SK-N-SH treated with all-trans-retinoic acid at 6 μM for 48 hours (cell line): ENCODE data around the gene HAAO.

ENCODE experiments used
- ATAC-seq: fragments of 200-7000 bp; cut with Tn5 transposase; 3 replicates; pipeline ENCODE4 v1.9.1; 2020; ENCODE audit warnings: mild to moderate bottlenecking, moderate library complexity
- ARNTL ChIP-seq: fragments of 450-650 bp; formaldehyde crosslinking; IDR thresholded peaks from 2 replicates; pipeline ENCODE4 v1.5.0; 2020; ENCODE audit warnings: low read depth, mild to moderate bottlenecking, moderate library complexity, borderline replicate concordance
- BACH2 ChIP-seq: fragments of 250-450 bp; sonication (Bioruptor Pico); IDR thresholded peaks from 2 replicates; pipeline ENCODE4 v1.9.0; 2021; ENCODE audit warnings: mild to moderate bottlenecking, borderline replicate concordance
- CSDC2 ChIP-seq: fragments of 250-450 bp; sonication (Bioruptor Pico); IDR thresholded peaks from 2 replicates; pipeline ENCODE4 v1.5.0; 2020; ENCODE audit warnings: mild to moderate bottlenecking, moderate library complexity
- GLIS3 ChIP-seq: fragments of 250-450 bp; sonication (Bioruptor Pico); IDR thresholded peaks from 2 replicates; pipeline ENCODE4 v1.5.0; 2020; ENCODE audit warnings: mild to moderate bottlenecking, moderate library complexity
- ISL1 ChIP-seq: fragments of 250-450 bp; sonication (Bioruptor Pico); IDR thresholded peaks from 2 replicates; pipeline ENCODE4 v2.1.2; 2022; ENCODE audit warnings: mild to moderate bottlenecking, moderate library complexity
- OSR1 ChIP-seq: fragments of 250-450 bp; sonication (Bioruptor Pico); IDR thresholded peaks from 2 replicates; pipeline ENCODE4 v1.8.0; 2022; ENCODE audit warnings: moderate library complexity, mild to moderate bottlenecking, inconsistent platforms
- PPARA ChIP-seq: fragments of 250-450 bp; sonication (Bioruptor Pico); IDR thresholded peaks from 2 replicates; pipeline ENCODE4 v1.5.0; 2020; ENCODE audit warnings: mild to moderate bottlenecking, borderline replicate concordance
- RARB ChIP-seq: fragments of 250-450 bp; sonication (Bioruptor Pico); IDR thresholded peaks from 2 replicates; pipeline ENCODE4 v1.8.0; 2021; ENCODE audit warnings: mild to moderate bottlenecking, moderate library complexity
- SNAI2 ChIP-seq: fragments of 250-450 bp; sonication (Bioruptor Pico); IDR thresholded peaks from 2 replicates; pipeline ENCODE4 v1.5.0; 2020; ENCODE audit warnings: mild to moderate bottlenecking, moderate library complexity
- TOX ChIP-seq: fragments of 250-450 bp; sonication (Bioruptor Pico); IDR thresholded peaks from 2 replicates; pipeline ENCODE4 v1.8.0; 2021; ENCODE audit warnings: mild to moderate bottlenecking, moderate library complexity, borderline replicate concordance
- ZC3H10 ChIP-seq: fragments of 250-450 bp; sonication (Bioruptor Pico); IDR thresholded peaks from 2 replicates; pipeline ENCODE4 v1.5.1; 2021; ENCODE audit warnings: mild to moderate bottlenecking, moderate library complexity
- ZFP3 ChIP-seq: fragments of 250-450 bp; sonication (Bioruptor Pico); IDR thresholded peaks from 2 replicates; pipeline ENCODE4 v1.5.0; 2020; ENCODE audit warnings: mild to moderate bottlenecking, moderate library complexity
- ZFP30 ChIP-seq: fragments of 450-650 bp; formaldehyde crosslinking; IDR thresholded peaks from 2 replicates; pipeline ENCODE4 v1.5.0; 2022; ENCODE audit warnings: mild to moderate bottlenecking, moderate library complexity
- ZNF565 ChIP-seq: fragments of 450-650 bp; formaldehyde crosslinking; conservative IDR thresholded peaks from 2 replicates; pipeline ENCODE4 v1.5.0; 2020; ENCODE audit warnings: low read depth, mild to moderate bottlenecking, moderate library complexity
- ZNF70 ChIP-seq: fragments of 450-650 bp; formaldehyde crosslinking; IDR thresholded peaks from 2 replicates; pipeline ENCODE4 v1.5.0; 2020; ENCODE audit warnings: mild to moderate bottlenecking, moderate library complexity
- ZNF8 ChIP-seq: fragments of 450-650 bp; formaldehyde crosslinking; IDR thresholded peaks from 2 replicates; pipeline ENCODE4 v1.5.0; 2020; ENCODE audit warnings: mild to moderate bottlenecking, moderate library complexity
- TF ChIP-seq, protein P1 (sequence below): fragments of 250-450 bp; sonication (Bioruptor Pico); IDR thresholded peaks from 2 replicates; pipeline ENCODE4 v1.8.0; 2020; ENCODE audit warnings: mild to moderate bottlenecking, moderate library complexity, borderline replicate concordance
- TF ChIP-seq, protein P2 (sequence below): fragments of 250-450 bp; sonication (Bioruptor Pico); IDR thresholded peaks from 2 replicates; pipeline ENCODE4 v1.5.1; 2020; ENCODE audit warnings: low read depth, mild to moderate bottlenecking, moderate library complexity
- TF ChIP-seq, protein P3 (sequence below): fragments of 250-450 bp; sonication (Bioruptor Pico); IDR thresholded peaks from 2 replicates; pipeline ENCODE4 v1.5.0; 2020; ENCODE audit warnings: mild to moderate bottlenecking, moderate library complexity
- TF ChIP-seq, protein P4 (sequence below): fragments of 250-450 bp; sonication (Bioruptor Pico); IDR thresholded peaks from 2 replicates; pipeline ENCODE4 v1.5.1; 2021; ENCODE audit warnings: mild to moderate bottlenecking, moderate library complexity
- TF ChIP-seq, protein P5 (sequence below): fragments of 250-450 bp; sonication (Bioruptor Pico); IDR thresholded peaks from 2 replicates; pipeline ENCODE4 v1.8.0; 2021; ENCODE audit warnings: low read depth, mild to moderate bottlenecking, moderate library complexity, borderline replicate concordance

Gene HAAO

DNA sequence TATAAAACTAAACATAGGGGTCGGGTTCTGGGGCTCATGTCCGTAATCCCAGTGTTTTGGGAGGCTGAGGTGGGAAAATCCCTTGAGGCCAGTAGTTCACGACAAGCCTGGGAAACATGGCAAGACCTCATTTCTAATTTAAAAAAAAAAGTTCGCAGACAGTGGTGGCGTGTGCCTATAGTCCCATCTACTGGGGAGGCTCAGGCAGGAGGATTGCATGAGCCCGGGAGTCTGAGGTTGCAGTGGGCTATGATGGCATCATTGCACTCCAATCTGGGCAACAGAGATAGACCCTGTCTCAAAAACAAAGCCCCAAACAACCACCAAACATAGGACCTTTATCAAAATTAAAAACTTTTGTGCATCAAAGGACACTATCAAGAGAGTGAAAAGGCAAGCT lies 9.8 kb upstream of the HAAO start:
- ATAC-seq = no peak

DNA sequence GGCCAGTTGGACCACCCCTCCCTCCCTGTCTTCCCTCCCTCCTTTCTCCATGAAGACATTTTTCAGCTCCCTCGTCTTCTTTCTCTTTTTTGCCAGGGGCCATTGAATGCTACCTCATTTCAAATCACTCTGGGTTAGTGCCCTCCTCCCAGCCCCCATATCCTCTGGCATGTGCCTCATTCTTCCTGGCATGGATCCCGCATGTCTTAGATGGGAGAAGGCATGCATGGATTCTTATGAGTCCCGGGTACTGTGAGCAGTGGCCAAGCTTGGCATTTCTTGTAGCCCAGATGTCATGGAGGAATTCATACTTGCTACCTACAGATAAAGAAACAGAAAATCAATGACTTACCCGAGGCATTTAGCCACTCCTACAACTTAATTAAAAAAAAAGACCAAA lies 9.0 kb upstream of the HAAO start:
- TF ChIP-seq, protein P1, sequence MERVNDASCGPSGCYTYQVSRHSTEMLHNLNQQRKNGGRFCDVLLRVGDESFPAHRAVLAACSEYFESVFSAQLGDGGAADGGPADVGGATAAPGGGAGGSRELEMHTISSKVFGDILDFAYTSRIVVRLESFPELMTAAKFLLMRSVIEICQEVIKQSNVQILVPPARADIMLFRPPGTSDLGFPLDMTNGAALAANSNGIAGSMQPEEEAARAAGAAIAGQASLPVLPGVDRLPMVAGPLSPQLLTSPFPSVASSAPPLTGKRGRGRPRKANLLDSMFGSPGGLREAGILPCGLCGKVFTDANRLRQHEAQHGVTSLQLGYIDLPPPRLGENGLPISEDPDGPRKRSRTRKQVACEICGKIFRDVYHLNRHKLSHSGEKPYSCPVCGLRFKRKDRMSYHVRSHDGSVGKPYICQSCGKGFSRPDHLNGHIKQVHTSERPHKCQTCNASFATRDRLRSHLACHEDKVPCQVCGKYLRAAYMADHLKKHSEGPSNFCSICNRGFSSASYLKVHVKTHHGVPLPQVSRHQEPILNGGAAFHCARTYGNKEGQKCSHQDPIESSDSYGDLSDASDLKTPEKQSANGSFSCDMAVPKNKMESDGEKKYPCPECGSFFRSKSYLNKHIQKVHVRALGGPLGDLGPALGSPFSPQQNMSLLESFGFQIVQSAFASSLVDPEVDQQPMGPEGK (CRISPR knock-in tag) = no peak
- no peak for TF ChIP-seq ZFP30 (CRISPR knock-in tag)
- no peak for TF ChIP-seq ARNTL (CRISPR knock-in tag)
- TF ChIP-seq ZNF70 (CRISPR knock-in tag) = no peak
- TF ChIP-seq ZC3H10 (CRISPR knock-in tag) = no peak
- TF ChIP-seq, protein P2, sequence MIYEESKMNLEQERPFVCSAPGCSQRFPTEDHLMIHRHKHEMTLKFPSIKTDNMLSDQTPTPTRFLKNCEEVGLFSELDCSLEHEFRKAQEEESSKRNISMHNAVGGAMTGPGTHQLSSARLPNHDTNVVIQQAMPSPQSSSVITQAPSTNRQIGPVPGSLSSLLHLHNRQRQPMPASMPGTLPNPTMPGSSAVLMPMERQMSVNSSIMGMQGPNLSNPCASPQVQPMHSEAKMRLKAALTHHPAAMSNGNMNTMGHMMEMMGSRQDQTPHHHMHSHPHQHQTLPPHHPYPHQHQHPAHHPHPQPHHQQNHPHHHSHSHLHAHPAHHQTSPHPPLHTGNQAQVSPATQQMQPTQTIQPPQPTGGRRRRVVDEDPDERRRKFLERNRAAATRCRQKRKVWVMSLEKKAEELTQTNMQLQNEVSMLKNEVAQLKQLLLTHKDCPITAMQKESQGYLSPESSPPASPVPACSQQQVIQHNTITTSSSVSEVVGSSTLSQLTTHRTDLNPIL (CRISPR knock-in tag) = no peak
- no peak for TF ChIP-seq BACH2 (CRISPR knock-in tag)
- TF ChIP-seq, protein P3, sequence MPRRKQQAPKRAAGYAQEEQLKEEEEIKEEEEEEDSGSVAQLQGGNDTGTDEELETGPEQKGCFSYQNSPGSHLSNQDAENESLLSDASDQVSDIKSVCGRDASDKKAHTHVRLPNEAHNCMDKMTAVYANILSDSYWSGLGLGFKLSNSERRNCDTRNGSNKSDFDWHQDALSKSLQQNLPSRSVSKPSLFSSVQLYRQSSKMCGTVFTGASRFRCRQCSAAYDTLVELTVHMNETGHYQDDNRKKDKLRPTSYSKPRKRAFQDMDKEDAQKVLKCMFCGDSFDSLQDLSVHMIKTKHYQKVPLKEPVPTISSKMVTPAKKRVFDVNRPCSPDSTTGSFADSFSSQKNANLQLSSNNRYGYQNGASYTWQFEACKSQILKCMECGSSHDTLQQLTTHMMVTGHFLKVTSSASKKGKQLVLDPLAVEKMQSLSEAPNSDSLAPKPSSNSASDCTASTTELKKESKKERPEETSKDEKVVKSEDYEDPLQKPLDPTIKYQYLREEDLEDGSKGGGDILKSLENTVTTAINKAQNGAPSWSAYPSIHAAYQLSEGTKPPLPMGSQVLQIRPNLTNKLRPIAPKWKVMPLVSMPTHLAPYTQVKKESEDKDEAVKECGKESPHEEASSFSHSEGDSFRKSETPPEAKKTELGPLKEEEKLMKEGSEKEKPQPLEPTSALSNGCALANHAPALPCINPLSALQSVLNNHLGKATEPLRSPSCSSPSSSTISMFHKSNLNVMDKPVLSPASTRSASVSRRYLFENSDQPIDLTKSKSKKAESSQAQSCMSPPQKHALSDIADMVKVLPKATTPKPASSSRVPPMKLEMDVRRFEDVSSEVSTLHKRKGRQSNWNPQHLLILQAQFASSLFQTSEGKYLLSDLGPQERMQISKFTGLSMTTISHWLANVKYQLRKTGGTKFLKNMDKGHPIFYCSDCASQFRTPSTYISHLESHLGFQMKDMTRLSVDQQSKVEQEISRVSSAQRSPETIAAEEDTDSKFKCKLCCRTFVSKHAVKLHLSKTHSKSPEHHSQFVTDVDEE = no peak
- TF ChIP-seq ZFP3 (CRISPR knock-in tag) = no peak
- TF ChIP-seq, protein P4, sequence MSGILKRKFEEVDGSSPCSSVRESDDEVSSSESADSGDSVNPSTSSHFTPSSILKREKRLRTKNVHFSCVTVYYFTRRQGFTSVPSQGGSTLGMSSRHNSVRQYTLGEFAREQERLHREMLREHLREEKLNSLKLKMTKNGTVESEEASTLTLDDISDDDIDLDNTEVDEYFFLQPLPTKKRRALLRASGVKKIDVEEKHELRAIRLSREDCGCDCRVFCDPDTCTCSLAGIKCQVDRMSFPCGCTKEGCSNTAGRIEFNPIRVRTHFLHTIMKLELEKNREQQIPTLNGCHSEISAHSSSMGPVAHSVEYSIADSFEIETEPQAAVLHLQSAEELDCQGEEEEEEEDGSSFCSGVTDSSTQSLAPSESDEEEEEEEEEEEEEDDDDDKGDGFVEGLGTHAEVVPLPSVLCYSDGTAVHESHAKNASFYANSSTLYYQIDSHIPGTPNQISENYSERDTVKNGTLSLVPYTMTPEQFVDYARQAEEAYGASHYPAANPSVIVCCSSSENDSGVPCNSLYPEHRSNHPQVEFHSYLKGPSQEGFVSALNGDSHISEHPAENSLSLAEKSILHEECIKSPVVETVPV (CRISPR knock-in tag) = no peak
- TF ChIP-seq PPARA (CRISPR knock-in tag) = no peak
- TF ChIP-seq GLIS3 = no peak
- TF ChIP-seq CSDC2 (CRISPR knock-in tag) = no peak
- TF ChIP-seq ZNF8 (CRISPR knock-in tag) = no peak
- TF ChIP-seq RARB (CRISPR knock-in tag) = no peak
- no peak for TF ChIP-seq TOX (CRISPR knock-in tag)
- TF ChIP-seq, protein P5, sequence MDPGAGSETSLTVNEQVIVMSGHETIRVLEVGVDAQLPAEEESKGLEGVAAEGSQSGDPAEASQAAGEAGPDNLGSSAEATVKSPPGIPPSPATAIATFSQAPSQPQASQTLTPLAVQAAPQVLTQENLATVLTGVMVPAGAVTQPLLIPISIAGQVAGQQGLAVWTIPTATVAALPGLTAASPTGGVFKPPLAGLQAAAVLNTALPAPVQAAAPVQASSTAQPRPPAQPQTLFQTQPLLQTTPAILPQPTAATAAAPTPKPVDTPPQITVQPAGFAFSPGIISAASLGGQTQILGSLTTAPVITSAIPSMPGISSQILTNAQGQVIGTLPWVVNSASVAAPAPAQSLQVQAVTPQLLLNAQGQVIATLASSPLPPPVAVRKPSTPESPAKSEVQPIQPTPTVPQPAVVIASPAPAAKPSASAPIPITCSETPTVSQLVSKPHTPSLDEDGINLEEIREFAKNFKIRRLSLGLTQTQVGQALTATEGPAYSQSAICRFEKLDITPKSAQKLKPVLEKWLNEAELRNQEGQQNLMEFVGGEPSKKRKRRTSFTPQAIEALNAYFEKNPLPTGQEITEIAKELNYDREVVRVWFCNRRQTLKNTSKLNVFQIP (CRISPR knock-in tag) = no peak
- no peak for TF ChIP-seq ZNF565
- no peak for TF ChIP-seq ISL1
- peak; percentile 64 for ATAC-seq

More for the DNA sequence above, 9.8 kb upstream of the HAAO start:
- no peak for TF ChIP-seq ZC3H10 (CRISPR knock-in tag)
- TF ChIP-seq, protein P4 (CRISPR knock-in tag) = no peak
- TF ChIP-seq TOX (CRISPR knock-in tag) = no peak
- no peak for TF ChIP-seq SNAI2 (CRISPR knock-in tag)
- no peak for TF ChIP-seq BACH2 (CRISPR knock-in tag)
- TF ChIP-seq ZFP3 (CRISPR knock-in tag) = no peak
- no peak for TF ChIP-seq RARB (CRISPR knock-in tag)
- TF ChIP-seq ZNF8 (CRISPR knock-in tag) = no peak
- no peak for TF ChIP-seq ARNTL (CRISPR knock-in tag)
- no peak for TF ChIP-seq OSR1 (CRISPR knock-in tag)
